ENCODE measurements around the gene XRRA1. TPM values are rescaled to one million over a fixed set of nuclear protein-coding genes. Genes with fewer than 3 reads are reported as not detected.

The XRRA1 gene
- total and polyA plus RNA-seq, 12 donors: 1.8 to 22.8 (median 9.6) TPM

DNA sequence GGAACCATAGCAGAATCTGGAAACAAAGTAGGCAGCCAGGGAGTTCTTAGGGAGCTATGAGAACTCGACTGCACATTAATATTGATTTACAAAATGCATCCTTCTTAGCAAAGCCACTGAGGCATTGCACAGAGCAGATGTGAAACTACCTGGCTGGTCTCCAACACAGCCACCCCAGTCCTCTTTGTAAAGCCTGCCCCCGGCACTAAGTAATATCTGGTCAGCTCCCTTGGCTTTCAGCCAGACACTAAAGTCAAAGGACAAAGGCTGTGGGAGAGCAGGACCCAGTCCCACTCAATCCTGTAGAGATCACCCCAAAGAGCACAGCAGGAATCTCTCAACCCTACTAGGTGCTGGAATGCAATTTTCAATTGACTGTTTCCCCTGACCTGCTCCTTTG, 12.8 kb downstream of the XRRA1 start:
- Histone ChIP-seq H3K9me3 (no peaks in the 10 kb centered on the region), H3K27ac (no peak overlapping the region), H3K36me3 (peaks cover 0 to 99% (median 21%) of the 10 kb centered on the region in 9 donors), H3K4me3 (no peak overlapping the region), H3K4me1 (peaks cover 0 to 10% (median 0%) of the 10 kb centered on the region in 9 donors), H3K27me3 (no peaks in the 10 kb centered on the region)
- WGBS, 2 donors: 68 to 72% methylated on average over 2 of the region's 2 CpGs
- ATAC-seq (no peak), DNase-seq (no peak)
- TF ChIP-seq, protein P1, sequence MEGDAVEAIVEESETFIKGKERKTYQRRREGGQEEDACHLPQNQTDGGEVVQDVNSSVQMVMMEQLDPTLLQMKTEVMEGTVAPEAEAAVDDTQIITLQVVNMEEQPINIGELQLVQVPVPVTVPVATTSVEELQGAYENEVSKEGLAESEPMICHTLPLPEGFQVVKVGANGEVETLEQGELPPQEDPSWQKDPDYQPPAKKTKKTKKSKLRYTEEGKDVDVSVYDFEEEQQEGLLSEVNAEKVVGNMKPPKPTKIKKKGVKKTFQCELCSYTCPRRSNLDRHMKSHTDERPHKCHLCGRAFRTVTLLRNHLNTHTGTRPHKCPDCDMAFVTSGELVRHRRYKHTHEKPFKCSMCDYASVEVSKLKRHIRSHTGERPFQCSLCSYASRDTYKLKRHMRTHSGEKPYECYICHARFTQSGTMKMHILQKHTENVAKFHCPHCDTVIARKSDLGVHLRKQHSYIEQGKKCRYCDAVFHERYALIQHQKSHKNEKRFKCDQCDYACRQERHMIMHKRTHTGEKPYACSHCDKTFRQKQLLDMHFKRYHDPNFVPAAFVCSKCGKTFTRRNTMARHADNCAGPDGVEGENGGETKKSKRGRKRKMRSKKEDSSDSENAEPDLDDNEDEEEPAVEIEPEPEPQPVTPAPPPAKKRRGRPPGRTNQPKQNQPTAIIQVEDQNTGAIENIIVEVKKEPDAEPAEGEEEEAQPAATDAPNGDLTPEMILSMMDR (IDR thresholded peaks at IDR 0.05): no peak
- intact Hi-C loops (cut with DNase I): loop anchor here in 2 of 10 donors (5.0 to 10.0 kb wide), 2 partner anchors 91 to 309 kb away; partner anchors contain the start of gene TPBGL (in 1 of the 2)

DNA sequence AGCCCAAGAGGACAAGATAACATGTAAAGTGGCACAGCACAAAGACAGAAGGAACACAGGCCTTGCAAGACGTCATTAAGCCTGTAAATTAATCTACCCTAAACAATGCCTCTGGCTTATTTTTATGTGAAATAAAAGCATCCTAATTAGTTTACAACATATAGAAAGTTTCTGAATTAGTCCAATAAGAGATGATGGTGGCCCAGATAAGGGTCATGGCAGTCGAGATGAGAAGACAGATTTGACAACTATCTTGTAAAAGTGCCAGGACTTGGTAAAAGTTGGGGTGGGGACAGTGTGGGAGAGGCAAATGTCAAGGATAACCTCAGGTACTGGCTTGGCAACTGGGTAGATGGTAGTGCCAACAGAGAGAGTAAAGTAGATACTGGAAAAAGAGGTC, 13.6 kb downstream of the XRRA1 start:
- WGBS, 2 donors: 77 to 88% methylated on average over 2 of the region's 2 CpGs
- ATAC-seq: no peak
- Histone ChIP-seq H3K9me3 (no peaks in the 10 kb centered on the region), H3K27ac (no peak overlapping the region), H3K36me3 (peaks cover 0 to 98% (median 21%) of the 10 kb centered on the region in 9 donors), H3K4me3 (no peak overlapping the region), H3K4me1 (peaks cover 0 to 10% (median 0%) of the 10 kb centered on the region in 9 donors), H3K27me3 (no peaks in the 10 kb centered on the region)
- TF ChIP-seq, protein P1 (IDR thresholded peaks at IDR 0.05): no peak
- DNase-seq: no peak
- intact Hi-C loops (cut with DNase I): loop anchor here in 2 of 10 donors (5.0 to 10.0 kb wide), 2 partner anchors 92 to 310 kb away; partner anchors contain the start of gene TPBGL (in 1 of the 2)

DNA sequence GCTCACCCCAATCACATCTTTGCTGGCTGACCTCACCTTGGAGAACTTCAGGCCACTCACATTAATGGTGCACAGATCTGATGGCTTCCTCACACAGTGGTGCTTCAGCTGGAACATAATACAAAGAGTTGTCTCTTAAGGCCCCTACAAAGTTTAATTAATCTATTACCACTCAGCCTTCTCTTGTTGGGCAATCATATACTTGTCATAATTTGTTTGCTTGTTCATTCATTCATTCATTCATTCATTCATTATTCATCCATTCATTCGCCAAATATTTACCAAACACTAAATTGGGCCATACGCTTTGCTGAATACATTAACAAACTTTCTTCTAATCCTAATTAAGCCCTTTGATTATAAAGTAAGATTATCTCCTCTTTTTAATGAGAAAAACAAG, 15.1 kb downstream of the XRRA1 start:
- DNase-seq: no peak
- ATAC-seq: no peak
- no peaks in the 10 kb centered on the region for H3K27me3 ChIP-seq
- no peaks in the 10 kb centered on the region for H3K9me3 ChIP-seq
- H3K27ac ChIP-seq: no peak overlapping the region
- peaks cover 0 to 10% (median 0%) of the 10 kb centered on the region in 9 donors for H3K4me1 ChIP-seq
- intact Hi-C loops (cut with DNase I): loop anchor here in 6 of 10 donors (5.0 to 10.0 kb wide), 3 partner anchors 99 to 314 kb away; partner anchors contain the start of gene TPBGL (in 1 of the 6)
- WGBS, 2 donors: 98 to 99% methylated on average over 2 of the region's 2 CpGs
- peaks cover 0 to 100% (median 21%) of the 10 kb centered on the region in 9 donors for H3K36me3 ChIP-seq
- no peak overlapping the region for H3K4me3 ChIP-seq
- TF ChIP-seq, protein P1 (IDR thresholded peaks at IDR 0.05): no peak

DNA sequence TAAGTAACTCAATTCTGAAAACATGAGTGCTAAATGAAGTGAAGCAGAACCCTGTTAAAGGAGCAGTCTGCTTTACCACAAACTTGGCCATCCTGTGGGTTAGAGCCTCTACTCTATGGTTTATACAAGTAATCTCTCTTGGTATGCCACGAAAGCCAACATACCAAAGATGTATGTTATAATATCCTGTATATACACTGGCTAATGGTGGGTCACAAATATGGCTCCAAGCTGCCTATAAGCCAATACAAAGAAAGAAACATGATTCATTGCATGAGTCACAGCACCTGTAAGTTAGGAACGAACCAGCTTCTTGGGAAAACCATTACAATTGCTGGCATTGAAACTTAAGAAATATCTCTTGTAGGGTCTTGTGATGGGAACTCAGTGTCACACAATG, 16.1 kb downstream of the XRRA1 start:
- ATAC-seq: no peak
- 87 to 94% methylated on average over 2 of the region's 2 CpGs for WGBS, 2 donors
- H3K27me3 ChIP-seq: no peaks in the 10 kb centered on the region
- no peak for DNase-seq
- H3K27ac ChIP-seq: no peak overlapping the region
- peaks cover 0 to 10% (median 0%) of the 10 kb centered on the region in 9 donors for H3K4me1 ChIP-seq
- no peaks in the 10 kb centered on the region for H3K9me3 ChIP-seq
- H3K4me3 ChIP-seq: no peak overlapping the region
- intact Hi-C loops (cut with DNase I): loop anchor here in 6 of 10 donors (5.0 to 10.0 kb wide), 3 partner anchors 100 to 315 kb away; partner anchors contain the start of gene TPBGL (in 1 of the 6)
- TF ChIP-seq, protein P1 (IDR thresholded peaks at IDR 0.05): no peak
- peaks cover 0 to 100% (median 21%) of the 10 kb centered on the region in 9 donors for H3K36me3 ChIP-seq
